K562 (cell line): ENCODE data around the gene PRRC2C. TPM values are rescaled to one million over a fixed set of nuclear protein-coding genes. Genes with fewer than 3 reads are reported as not detected.

Experiments used
- ATAC-seq: fragments of 200-7000 bp; cut with Tn5 transposase; 3 replicates; pipeline ENCODE4 v1.9.1; 2020; ENCODE audit warnings: moderate library complexity
- BruUV-seq: library from RNA; stranded (reverse); fragments of 400-500 nt; replicated peaks from 2 replicates; lab custom pipeline; 2021; lab: Mats Ljungman, UMichigan
- CTCF ChIA-PET: fragments of 300-600 bp; formaldehyde crosslinking; extraction: SDS; loops from one replicate; lab custom pipeline; 2021; ENCODE audit warnings: low intra/inter-chr PET ratio; lab: Yijun Ruan, JAX
- POLR2A ChIA-PET: fragments of 300-600, 350-650 bp; sonication (Branson Sonifier 250); formaldehyde crosslinking; extraction: SDS; loops from one replicate; lab custom pipeline; 2021; ENCODE audit warnings: antibody characterized with exemption, inconsistent platforms; lab: Yijun Ruan, JAX
- DNase-seq, 4 experiments: peaks; one replicate each; pipeline versions ENCODE4 v3.0.0 to v3.0.0-alpha.2; 2011 to 2018; ENCODE audit warnings: low spot score in 3 of 4, mixed read lengths in 3 of 4; ENCODE audit errors: extremely low read depth in 1 of 4
- FAIRE-seq: peaks from 2 replicates; lab custom pipeline; 2011; peaks lifted over from hg19 to GRCh38; lab: Jason Lieb, UNC
- H2AFZ ChIP-seq: 2 replicates; pipeline ENCODE4 v1.6.0; 2011; ENCODE audit warnings: low read depth, low read length, control low read depth, inconsistent platforms
- H3K27ac ChIP-seq: fragments of 200-600 bp; 3 replicates; pipeline ENCODE4 v1.8.0; 2011; ENCODE audit warnings: low read depth, mild to moderate bottlenecking, control low read depth, inconsistent platforms, low read length, moderate library complexity, mixed read lengths; ENCODE audit errors: extremely low read depth
- H3K27me3 ChIP-seq, 2 experiments: fragments of 300-600 bp in 1 of 2; 2 replicates in 1 of 2; 3 replicates in 1 of 2; pipeline versions ENCODE4 v1.6.0 to v1.8.0; 2011; ENCODE audit warnings: inconsistent platforms in 2 of 2, low read length in 2 of 2, mild to moderate bottlenecking in 1 of 2, mixed read lengths in 1 of 2, moderate library complexity in 1 of 2; ENCODE audit not compliant: control insufficient read depth in 2 of 2, insufficient read depth in 2 of 2
- H3K36me3 ChIP-seq: fragments of 300-600 bp; 3 replicates; pipeline ENCODE4 v1.8.0; 2011; ENCODE audit warnings: mild to moderate bottlenecking, low read length, inconsistent platforms; ENCODE audit not compliant: control insufficient read depth, insufficient read depth
- H3K4me1 ChIP-seq, 2 experiments: fragments of 200-600 bp in 1 of 2; replicated peaks in 1 of 2; 2 replicates in 1 of 2; 3 replicates in 1 of 2; pipeline versions ENCODE4 v1.5.1 to v1.8.0; 2011; ENCODE audit warnings: inconsistent platforms in 2 of 2, low read length in 2 of 2, mild to moderate bottlenecking in 1 of 2, mixed read lengths in 1 of 2, moderate library complexity in 1 of 2; ENCODE audit not compliant: control insufficient read depth in 2 of 2, insufficient read depth in 2 of 2
- H3K4me2 ChIP-seq: 2 replicates; pipeline ENCODE4 v1.6.1; 2011; ENCODE audit warnings: low read length, control low read depth, inconsistent platforms, mixed read lengths; ENCODE audit not compliant: insufficient read depth
- H3K4me3 ChIP-seq: fragments of 200-600 bp; sonication (generic), shearing (Covaris generic); 2 replicates; pipeline ENCODE4 v1.5.1; 2016; ENCODE audit warnings: control low read depth, inconsistent platforms
- H3K79me2 ChIP-seq: fragments of 200-600 bp; 3 replicates; pipeline ENCODE4 v1.8.0; 2011; ENCODE audit warnings: low read length, inconsistent platforms; ENCODE audit not compliant: control insufficient read depth, insufficient read depth
- H3K9ac ChIP-seq, 2 experiments: 2 replicates each; pipeline versions ENCODE4 v1.6.0 to v1.6.1; 2011; ENCODE audit warnings: low read depth in 2 of 2, low read length in 2 of 2, control low read depth in 1 of 2, inconsistent platforms in 1 of 2, mild to moderate bottlenecking in 1 of 2, mixed read lengths in 1 of 2; ENCODE audit not compliant: insufficient read depth in 1 of 2
- H3K9me1 ChIP-seq: one replicate; pipeline ENCODE4 v1.6.0; 2011; ENCODE audit warnings: inconsistent platforms, mild to moderate bottlenecking, low read length, moderate library complexity; ENCODE audit not compliant: control insufficient read depth, insufficient read depth
- H3K9me3 ChIP-seq: replicated peaks from 2 replicates; pipeline ENCODE4 v1.5.1; 2011; ENCODE audit warnings: low read depth, low read length, inconsistent platforms; ENCODE audit not compliant: control insufficient read depth, insufficient read depth
- H4K20me1 ChIP-seq: replicated peaks from 2 replicates; pipeline ENCODE4 v1.6.1; 2011; ENCODE audit warnings: low read length, inconsistent platforms, mixed read lengths; ENCODE audit not compliant: control insufficient read depth, insufficient read depth
- ARID1B ChIP-seq: fragments of 450-650 bp; IDR thresholded peaks from 2 replicates; pipeline ENCODE4 v1.6.1; 2016; ENCODE audit warnings: antibody characterized with exemption, mild to moderate bottlenecking, inconsistent platforms
- BHLHE40 ChIP-seq: IDR thresholded peaks from 2 replicates; pipeline ENCODE4 v1.6.1; 2011; ENCODE audit warnings: low read length, improper control_type of control experiment
- HMBOX1 ChIP-seq: sonication (generic); IDR thresholded peaks from 2 replicates; pipeline ENCODE4 v1.6.1; 2016
- MYC ChIP-seq, 2 experiments: fragments of 250-450 bp in 1 of 2; sonication (Bioruptor Pico) in 1 of 2; IDR thresholded peaks; 2 replicates each; pipeline versions ENCODE4 v1.5.1 to v1.6.1; 2012 to 2021; ENCODE audit warnings: low read depth in 2 of 2, borderline replicate concordance in 1 of 2, improper control_type of control experiment in 1 of 2, low read length in 1 of 2, mild to moderate bottlenecking in 1 of 2, moderate library complexity in 1 of 2
- RBM17 ChIP-seq: fragments of 200-400 bp; formaldehyde crosslinking; IDR thresholded peaks from 2 replicates; pipeline ENCODE4 v1.6.1; 2017; ENCODE audit warnings: low read depth, mild to moderate bottlenecking, low read length, borderline replicate concordance
- TAF1 ChIP-seq: IDR thresholded peaks from 2 replicates; pipeline ENCODE4 v1.6.1; 2011; ENCODE audit warnings: mild to moderate bottlenecking, low read length, moderate library complexity; ENCODE audit not compliant: insufficient read depth, control insufficient read depth, severe bottlenecking; ENCODE audit errors: extremely low read depth
- ZBED1 ChIP-seq: IDR thresholded peaks from 2 replicates; pipeline ENCODE4 v1.6.1; 2014
- ZNF121 ChIP-seq: sonication (generic); formaldehyde crosslinking; conservative IDR thresholded peaks from 2 replicates; pipeline ENCODE4 v1.8.0; 2022; ENCODE audit warnings: missing genetic modification reagents
- ZNF140 ChIP-seq: fragments of 250-450 bp; sonication (Bioruptor Pico); IDR thresholded peaks from 2 replicates; pipeline ENCODE4 v1.8.0; 2021; ENCODE audit warnings: moderate library complexity, mild to moderate bottlenecking, inconsistent platforms
- ZNF253 ChIP-seq: fragments of 250-450 bp; sonication (Bioruptor Pico); conservative IDR thresholded peaks from 2 replicates; pipeline ENCODE4 v1.6.1; 2021; ENCODE audit warnings: mild to moderate bottlenecking
- ZNF445 ChIP-seq: fragments of 250-450 bp; sonication (Bioruptor Pico); IDR thresholded peaks from 2 replicates; pipeline ENCODE4 v1.4.0; 2020; ENCODE audit warnings: low read depth, mild to moderate bottlenecking, moderate library complexity
- WGBS: fragments of 100-300 bp; shearing (Covaris generic); methylation state at CpG from one replicate; pipeline ENCODE4 v1.1.6; 2016; ENCODE audit warnings: low coverage, mixed read lengths; ENCODE audit not compliant: insufficient coverage; ENCODE audit errors: missing lambda C conversion rate; 5-methylcytosine and 5-hydroxymethylcytosine counted together
- in situ Hi-C: fragments of 300-500 bp; cut with MboI; formaldehyde crosslinking; loops from 4 replicates; pipeline ENCODE4 v1.15.0; 2018; ENCODE audit warnings: inconsistent platforms, mixed read lengths
- intact Hi-C: fragments of 100-400 bp; cut with micrococcal nuclease; formaldehyde crosslinking; loops from 2 replicates; pipeline ENCODE4 v1.14.2; 2022
- polyA plus RNA-seq, 8 experiments: library from polyadenylated mRNA; depleted of rRNA in 4 of 8; stranded (reverse) in 5 of 8; unstranded in 3 of 8; fragments of >200 nt; fragmentation: Nextera tagmentation in 2 of 8; fragmentation: Illumina TruSeq in 1 of 8; extraction: Ambion mirVana in 2 of 8; extraction: Trizol in 1 of 8; gene quantifications; 2 replicates each; pipeline versions ENCODE4 v1.2.1 to v1.2.3, GENCODE V29; 2011 to 2014; ENCODE audit warnings: inconsistent platforms in 1 of 8, missing spikeins in 1 of 8
- total RNA-seq, 7 experiments: library from RNA; depleted of rRNA in 6 of 7; stranded (reverse); fragments of >200 nt in 6 of 7; fragmentation: Illumina TruSeq in 2 of 7; extraction: Trizol in 2 of 7; gene quantifications; 2 replicates each; pipeline versions ENCODE4 v1.2.1 to v1.2.3, GENCODE V29; 2011 to 2021; ENCODE audit warnings: low replicate concordance in 1 of 7
- TF ChIP-seq, protein P1 (sequence below): fragments of 250-450 bp; sonication (Bioruptor Pico); IDR thresholded peaks from 2 replicates; pipeline ENCODE4 v1.8.0; 2022; ENCODE audit warnings: moderate library complexity, mild to moderate bottlenecking, inconsistent platforms
- TF ChIP-seq, protein P2 (sequence below): sonication (generic); formaldehyde crosslinking; IDR thresholded peaks from 2 replicates; pipeline ENCODE4 v1.8.1; 2022; ENCODE audit warnings: missing genetic modification reagents
- TF ChIP-seq, protein P3 (sequence below): IDR thresholded peaks from 2 replicates; pipeline ENCODE4 v1.6.1; 2012; ENCODE audit warnings: low read depth, low read length, improper control_type of control experiment, borderline replicate concordance

PRRC2C gene
- total and polyA plus RNA-seq, 9 of the 15 experiments (the other 6 are each of a cell fraction or from before 2014, with no cell fraction given): 61.9 to 237 (median 105) TPM

GRCh38 chr1:171494076-171494475 is 8.7 kb downstream of the PRRC2C start:
- TF ChIP-seq, protein P1, sequence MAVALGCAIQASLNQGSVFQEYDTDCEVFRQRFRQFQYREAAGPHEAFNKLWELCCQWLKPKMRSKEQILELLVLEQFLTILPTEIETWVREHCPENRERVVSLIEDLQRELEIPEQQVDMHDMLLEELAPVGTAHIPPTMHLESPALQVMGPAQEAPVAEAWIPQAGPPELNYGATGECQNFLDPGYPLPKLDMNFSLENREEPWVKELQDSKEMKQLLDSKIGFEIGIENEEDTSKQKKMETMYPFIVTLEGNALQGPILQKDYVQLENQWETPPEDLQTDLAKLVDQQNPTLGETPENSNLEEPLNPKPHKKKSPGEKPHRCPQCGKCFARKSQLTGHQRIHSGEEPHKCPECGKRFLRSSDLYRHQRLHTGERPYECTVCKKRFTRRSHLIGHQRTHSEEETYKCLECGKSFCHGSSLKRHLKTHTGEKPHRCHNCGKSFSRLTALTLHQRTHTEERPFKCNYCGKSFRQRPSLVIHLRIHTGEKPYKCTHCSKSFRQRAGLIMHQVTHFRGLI: no peak
- TF ChIP-seq, protein P2, sequence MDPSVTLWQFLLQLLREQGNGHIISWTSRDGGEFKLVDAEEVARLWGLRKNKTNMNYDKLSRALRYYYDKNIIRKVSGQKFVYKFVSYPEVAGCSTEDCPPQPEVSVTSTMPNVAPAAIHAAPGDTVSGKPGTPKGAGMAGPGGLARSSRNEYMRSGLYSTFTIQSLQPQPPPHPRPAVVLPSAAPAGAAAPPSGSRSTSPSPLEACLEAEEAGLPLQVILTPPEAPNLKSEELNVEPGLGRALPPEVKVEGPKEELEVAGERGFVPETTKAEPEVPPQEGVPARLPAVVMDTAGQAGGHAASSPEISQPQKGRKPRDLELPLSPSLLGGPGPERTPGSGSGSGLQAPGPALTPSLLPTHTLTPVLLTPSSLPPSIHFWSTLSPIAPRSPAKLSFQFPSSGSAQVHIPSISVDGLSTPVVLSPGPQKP: no peak
- TF ChIP-seq HMBOX1: no peak
- TF ChIP-seq, protein P3, sequence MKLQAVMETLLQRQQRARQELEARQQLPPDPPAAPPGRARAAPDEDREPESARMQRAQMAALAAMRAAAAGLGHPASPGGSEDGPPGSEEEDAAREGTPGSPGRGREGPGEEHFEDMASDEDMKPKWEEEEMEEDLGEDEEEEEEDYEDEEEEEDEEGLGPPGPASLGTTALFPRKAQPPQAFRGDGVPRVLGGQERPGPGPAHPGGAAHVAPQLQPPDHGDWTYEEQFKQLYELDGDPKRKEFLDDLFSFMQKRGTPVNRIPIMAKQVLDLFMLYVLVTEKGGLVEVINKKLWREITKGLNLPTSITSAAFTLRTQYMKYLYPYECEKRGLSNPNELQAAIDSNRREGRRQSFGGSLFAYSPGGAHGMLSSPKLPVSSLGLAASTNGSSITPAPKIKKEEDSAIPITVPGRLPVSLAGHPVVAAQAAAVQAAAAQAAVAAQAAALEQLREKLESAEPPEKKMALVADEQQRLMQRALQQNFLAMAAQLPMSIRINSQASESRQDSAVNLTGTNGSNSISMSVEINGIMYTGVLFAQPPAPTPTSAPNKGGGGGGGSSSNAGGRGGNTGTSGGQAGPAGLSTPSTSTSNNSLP: no peak
- TF ChIP-seq MYC (IDR thresholded peaks at IDR 0.05; ENCODE audit: low read depth, low read length): no peak
- no peak for TF ChIP-seq MYC (CRISPR knock-in tag; IDR thresholded peaks at IDR 0.05; ENCODE audit: borderline replicate concordance, low read depth)
- TF ChIP-seq ZNF140: no peak
- TF ChIP-seq ZNF121: no peak
- no peak for TF ChIP-seq BHLHE40
- no peak for TF ChIP-seq ZBED1
- no peak for TF ChIP-seq RBM17
- TF ChIP-seq ZNF253 (CRISPR knock-in tag): no peak
- no peak for TF ChIP-seq ZNF445 (CRISPR knock-in tag)
- TF ChIP-seq TAF1: no peak
- TF ChIP-seq ARID1B: no peak
- 58% methylated on average over 3 of the region's 3 CpGs for WGBS
- Histone ChIP-seq H3K4me1 (peaks cover 0 to 2% of the 10 kb centered on the region in 2 experiments; a peak in 3 of 5 replicates), H3K4me2 (no peak overlapping the region), H3K9me1 (no peaks in the 10 kb centered on the region), H2AFZ (no peak overlapping the region), H3K9ac (no peak overlapping the region), H3K27ac (no peak overlapping the region), H3K9me3 (no peaks in the 10 kb centered on the region), H3K36me3 (peaks cover 74% of the 10 kb centered on the region), H4K20me1 (peaks cover 39% of the 10 kb centered on the region), H3K4me3 (no peak overlapping the region), H3K27me3 (no peaks in the 10 kb centered on the region), H3K79me2 (peaks cover 100% of the 10 kb centered on the region)
- ChIA-PET CTCF (no interaction called here), POLR2A (interaction anchor here (1.9 kb wide), 1 partner anchor 9 kb away, joined by 7 read pairs; the partner anchor contains the start of gene PRRC2C)
- in situ Hi-C loops: no loop called here
- FAIRE-seq (no peak), DNase-seq (no peak), ATAC-seq (no peak)
- no TSS peak for BruUV-seq
- intact Hi-C loops: no loop called here
